GM23248 (cell line): ENCODE measurements around the gene KDM2A. TPM values are rescaled to one million over a fixed set of nuclear protein-coding genes. Genes with fewer than 3 reads are reported as not detected.
"Not testable (repeated sequence)": the region's sequence is repeated elsewhere in the genome, so short reads cannot be mapped to it uniquely, and the experiment has no call there.

Experiments used
- DNase-seq: peaks from one replicate; pipeline ENCODE4 v3.0.0-alpha.2; 2015
- H2AFZ ChIP-seq: fragments of 200-600 bp; sonication (generic); 2 replicates; pipeline ENCODE4 v1.6.1; 2016; ENCODE audit warnings: antibody characterized with exemption
- H3F3A ChIP-seq: fragments of 200-600 bp; sonication (generic); 2 replicates; pipeline ENCODE4 v1.6.1; 2016; ENCODE audit warnings: mild to moderate bottlenecking, antibody characterized with exemption, mixed run types; ENCODE audit not compliant: insufficient read depth
- H3K27ac ChIP-seq: fragments of 200-600 bp; sonication (generic); 2 replicates; pipeline ENCODE4 v1.5.1; 2016; ENCODE audit warnings: mild to moderate bottlenecking
- H3K27me3 ChIP-seq: fragments of 200-600 bp; sonication (generic); replicated peaks from 2 replicates; pipeline ENCODE4 v1.6.1; 2016; ENCODE audit warnings: mild to moderate bottlenecking; ENCODE audit not compliant: insufficient read depth
- H3K36me3 ChIP-seq: fragments of 200-600 bp; sonication (generic); 2 replicates; pipeline ENCODE4 v1.6.1; 2016; ENCODE audit warnings: low read depth, mild to moderate bottlenecking
- H3K4me1 ChIP-seq: fragments of 200-600 bp; sonication (generic); 2 replicates; pipeline ENCODE4 v1.6.1; 2016; ENCODE audit warnings: mild to moderate bottlenecking; ENCODE audit not compliant: insufficient read depth
- H3K4me2 ChIP-seq: fragments of 200-600 bp; sonication (generic); one replicate; pipeline ENCODE4 v1.6.1; 2016; ENCODE audit warnings: mild to moderate bottlenecking; ENCODE audit not compliant: unreplicated experiment
- H3K4me3 ChIP-seq: fragments of 200-600 bp; sonication (generic); 2 replicates; pipeline ENCODE4 v1.5.1; 2016; ENCODE audit warnings: mild to moderate bottlenecking
- H3K79me2 ChIP-seq: fragments of 200-600 bp; sonication (generic); 2 replicates; pipeline ENCODE4 v1.6.1; 2016; ENCODE audit warnings: mild to moderate bottlenecking; ENCODE audit not compliant: insufficient read depth
- H3K9ac ChIP-seq: fragments of 200-600 bp; sonication (generic); 2 replicates; pipeline ENCODE4 v1.6.1; 2016; ENCODE audit warnings: mild to moderate bottlenecking
- H3K9me2 ChIP-seq: fragments of 200-600 bp; sonication (generic); 2 replicates; pipeline ENCODE4 v1.6.1; 2016; ENCODE audit warnings: mixed run types, mild to moderate bottlenecking, moderate library complexity; ENCODE audit not compliant: insufficient read depth
- H3K9me3 ChIP-seq: fragments of 200-600 bp; sonication (generic); one replicate; pipeline ENCODE4 v1.6.1; 2017; ENCODE audit warnings: low read depth
- H4K20me1 ChIP-seq: fragments of 200-600 bp; sonication (generic); 2 replicates; pipeline ENCODE4 v1.6.0; 2016; ENCODE audit not compliant: insufficient read depth
- EZH2 ChIP-seq: fragments of 200-600 bp; sonication (generic); IDR thresholded peaks from 2 replicates; pipeline ENCODE4 v1.6.1; 2018; ENCODE audit warnings: antibody characterized with exemption, mild to moderate bottlenecking; ENCODE audit not compliant: insufficient read depth, poor library complexity, severe bottlenecking
- EZH2phosphoT487 ChIP-seq: fragments of 200-600 bp; sonication (generic); IDR thresholded peaks from 2 replicates; pipeline ENCODE4 v1.6.1; 2018; ENCODE audit warnings: antibody characterized with exemption, moderate library complexity, mild to moderate bottlenecking, low read depth; ENCODE audit not compliant: insufficient read depth
- WGBS, 2 experiments: methylation state at CpG; one replicate each; pipeline ENCODE4 v1.1.6; 2015 to 2017; ENCODE audit warnings: low lambda C conversion rate in 2 of 2, low coverage in 1 of 2; ENCODE audit errors: missing lambda C conversion rate in 2 of 2; 5-methylcytosine and 5-hydroxymethylcytosine counted together
- in situ Hi-C: fragments of 300-500 bp; cut with MboI; formaldehyde crosslinking; loops from 2 replicates; pipeline ENCODE4 v1.15.0; 2020
- polyA plus RNA-seq: library from polyadenylated mRNA; unstranded; fragments of >200 nt; fragmentation: Nextera tagmentation; extraction: Ambion mirVana; gene quantifications from 2 replicates; pipeline ENCODE4 v1.2.1, GENCODE V29; 2016
- total RNA-seq: library from RNA; depleted of rRNA; stranded (reverse); fragments of >200 nt; shearing (Covaris generic); gene quantifications from 2 replicates; pipeline ENCODE4 v1.2.3, GENCODE V29; 2014

KDM2A gene
- total and polyA plus RNA-seq, 2 experiments from 2014 or later, result 12.1 to 34.4 TPM

GRCh38 chr11:67167091-67167490, 48.0 kb downstream of the KDM2A start:
- Histone ChIP-seq H3K27me3 (no peaks in the 10 kb centered on the region), H3K4me3 (no peak overlapping the region), H2AFZ (no peak overlapping the region), H3K9ac (peak overlapping the region; percentile 35; the same call in 1 of the 2 replicates), H3K9me3 (no peaks in the 10 kb centered on the region), H4K20me1 (peaks cover 7% of the 10 kb centered on the region; the same call in 1 of the 2 replicates), H3K9me2 (no peaks in the 10 kb centered on the region), H3F3A (peaks cover 11% of the 10 kb centered on the region), H3K27ac (peak overlapping the region; percentile 69), H3K4me1 (peaks cover 25% of the 10 kb centered on the region), H3K79me2 (peaks cover 96% of the 10 kb centered on the region), H3K4me2 (peak overlapping the region; percentile 40), H3K36me3 (no peaks in the 10 kb centered on the region)
- WGBS, 2 experiments, result 97 to 98% methylated on average over 2 of the region's 2 CpGs
- DNase-seq, result peak; percentile 49
- TF ChIP-seq EZH2phosphoT487 (no peak), EZH2 (no peak)
- in situ Hi-C loops, result no loop called here

- Histone ChIP-seq H4K20me1 (peaks cover 7% of the 10 kb centered on the region; the same call in 1 of the 2 replicates), H3K79me2 (peaks cover 96% of the 10 kb centered on the region), H3K4me3 (no peak overlapping the region), H3K4me1 (peaks cover 25% of the 10 kb centered on the region), H3F3A (peaks cover 11% of the 10 kb centered on the region), H2AFZ (no peak overlapping the region), H3K27ac (peak overlapping the region; percentile 69), H3K9me2 (no peaks in the 10 kb centered on the region), H3K9me3 (no peaks in the 10 kb centered on the region), H3K36me3 (no peaks in the 10 kb centered on the region), H3K4me2 (peak overlapping the region; percentile 40), H3K27me3 (no peaks in the 10 kb centered on the region), H3K9ac (peak overlapping the region; percentile 35)
- TF ChIP-seq EZH2phosphoT487 (no peak), EZH2 (no peak)
- peak; percentile 45 for DNase-seq
- 58 to 62% methylated on average over 1 of the region's 1 CpG for WGBS, 2 experiments
- in situ Hi-C loops, result no loop called here
Observed at GRCh38 chr11:67167719-67168118, 48.7 kb downstream of the KDM2A start.

- H4K20me1 ChIP-seq, H3K9me2 ChIP-seq, H2AFZ ChIP-seq, H3K27me3 ChIP-seq, H3K36me3 ChIP-seq, in situ Hi-C loops, H3K9me3 ChIP-seq, DNase-seq: not testable (repeated sequence)
- Histone ChIP-seq H3K79me2 (peaks cover 96% of the 10 kb centered on the region), H3K4me2 (peak overlapping the region; percentile 40), H3K4me1 (peaks cover 25% of the 10 kb centered on the region), H3K9ac (peak overlapping the region; percentile 35; the same call in 1 of the 2 replicates), H3K4me3 (0 out of 2 replicates have a peak overlapping the region, but pooled peaks have one; percentile 35), H3K27ac (peak overlapping the region; percentile 69), H3F3A (peaks cover 11% of the 10 kb centered on the region)
- 84 to 89% methylated on average over 8 to 9 of the region's 9 CpGs for WGBS, 2 experiments
Observed at GRCh38 chr11:67168911-67169310, 49.8 kb downstream of the KDM2A start.

GRCh38 chr11:67174311-67174710, 55.2 kb downstream of the KDM2A start:
- peaks cover 49% of the 10 kb centered on the region for H4K20me1 ChIP-seq

More at GRCh38 chr11:67174311-67174710, 55.2 kb downstream of the KDM2A start:
- in situ Hi-C loops, result no loop called here
- DNase-seq, result no peak
- Histone ChIP-seq H3K4me1 (peaks cover 16% of the 10 kb centered on the region), H3K9me2 (no peaks in the 10 kb centered on the region), H2AFZ (no peak overlapping the region), H3F3A (0 out of 2 replicates have a peak, but pooled peaks cover 6% of the 10 kb centered on the region), H3K27me3 (no peaks in the 10 kb centered on the region), H3K9ac (no peak overlapping the region), H3K79me2 (peaks cover 100% of the 10 kb centered on the region), H3K4me3 (no peak overlapping the region), H3K4me2 (peak overlapping the region; percentile 2), H3K9me3 (no peaks in the 10 kb centered on the region), H3K36me3 (no peaks in the 10 kb centered on the region), H3K27ac (no peak overlapping the region)
- TF ChIP-seq EZH2, result no peak
- no peak for TF ChIP-seq EZH2phosphoT487
- 96% methylated on average over 1 of the region's 1 CpG for WGBS, 2 experiments
